OCI-LY3 (cell line): Measurements from ENCODE around the gene GADD45GIP1.

ENCODE experiments used
- H2AFZ ChIP-seq: fragments of 200-600, 300-600 bp; shearing (Covaris generic); 2 replicates; pipeline ENCODE4 v1.6.0; 2014; ENCODE audit warnings: antibody characterized with exemption, low read depth, low read length
- H3K27ac ChIP-seq: fragments of 200-600, 300-600 bp; sonication (generic); 2 replicates; pipeline ENCODE4 v1.5.1; 2014; ENCODE audit warnings: mild to moderate bottlenecking, low read length, moderate library complexity, mixed read lengths
- H3K27me3 ChIP-seq: fragments of 200-600, 300-600 bp; sonication (generic); 2 replicates; pipeline ENCODE4 v1.6.1; 2014; ENCODE audit warnings: low read depth, low read length, mixed read lengths
- H3K36me3 ChIP-seq: fragments of 200-600, 300-600 bp; sonication (generic); replicated peaks from 2 replicates; pipeline ENCODE3; 2014; ENCODE audit warnings: low read depth, low read length, mixed read lengths
- H3K4me1 ChIP-seq: fragments of 300-600, 200-600 bp; sonication (generic); 2 replicates; pipeline ENCODE4 v1.6.1; 2014; ENCODE audit warnings: low read length, mixed read lengths
- H3K4me2 ChIP-seq: fragments of 200-600, 300-600 bp; sonication (generic); 2 replicates; pipeline ENCODE4 v1.6.1; 2014; ENCODE audit warnings: low read length, mixed read lengths
- H3K4me3 ChIP-seq: fragments of 300-600, 200-600 bp; sonication (generic); 2 replicates; pipeline ENCODE4 v1.5.1; 2014; ENCODE audit warnings: antibody characterized with exemption, mild to moderate bottlenecking, low read length, moderate library complexity
- H3K79me2 ChIP-seq: fragments of 300-600, 200-600 bp; shearing (Covaris generic); 2 replicates; pipeline ENCODE4 v1.6.1; 2014; ENCODE audit warnings: mild to moderate bottlenecking, low read length, mixed read lengths
- H3K9ac ChIP-seq: fragments of 300-600, 200-600 bp; shearing (Covaris generic); 2 replicates; pipeline ENCODE4 v1.6.0; 2014; ENCODE audit warnings: mild to moderate bottlenecking, low read length, moderate library complexity
- H3K9me3 ChIP-seq: fragments of 200-600, 300-600 bp; shearing (Covaris generic); 2 replicates; pipeline ENCODE4 v1.6.1; 2014; ENCODE audit warnings: low read length, mixed read lengths; ENCODE audit not compliant: insufficient read depth
- H4K20me1 ChIP-seq: fragments of 200-600, 300-600 bp; sonication (generic); 2 replicates; pipeline ENCODE4 v1.6.1; 2016; ENCODE audit warnings: low read length, mixed read lengths; ENCODE audit not compliant: insufficient read depth
- EZH2phosphoT487 ChIP-seq: fragments of 200-600 bp; shearing (Covaris generic); IDR thresholded peaks from 2 replicates; pipeline ENCODE4 v1.6.1; 2018; ENCODE audit warnings: antibody characterized with exemption, mixed run types, low read depth
- TF ChIP-seq, protein P1 (sequence below): fragments of 200-600, 300-600 bp; sonication (generic); IDR thresholded peaks from 2 replicates; pipeline ENCODE4 v1.5.1; 2014; ENCODE audit warnings: antibody characterized with exemption, low read length, low read depth

Gene GADD45GIP1

DNA sequence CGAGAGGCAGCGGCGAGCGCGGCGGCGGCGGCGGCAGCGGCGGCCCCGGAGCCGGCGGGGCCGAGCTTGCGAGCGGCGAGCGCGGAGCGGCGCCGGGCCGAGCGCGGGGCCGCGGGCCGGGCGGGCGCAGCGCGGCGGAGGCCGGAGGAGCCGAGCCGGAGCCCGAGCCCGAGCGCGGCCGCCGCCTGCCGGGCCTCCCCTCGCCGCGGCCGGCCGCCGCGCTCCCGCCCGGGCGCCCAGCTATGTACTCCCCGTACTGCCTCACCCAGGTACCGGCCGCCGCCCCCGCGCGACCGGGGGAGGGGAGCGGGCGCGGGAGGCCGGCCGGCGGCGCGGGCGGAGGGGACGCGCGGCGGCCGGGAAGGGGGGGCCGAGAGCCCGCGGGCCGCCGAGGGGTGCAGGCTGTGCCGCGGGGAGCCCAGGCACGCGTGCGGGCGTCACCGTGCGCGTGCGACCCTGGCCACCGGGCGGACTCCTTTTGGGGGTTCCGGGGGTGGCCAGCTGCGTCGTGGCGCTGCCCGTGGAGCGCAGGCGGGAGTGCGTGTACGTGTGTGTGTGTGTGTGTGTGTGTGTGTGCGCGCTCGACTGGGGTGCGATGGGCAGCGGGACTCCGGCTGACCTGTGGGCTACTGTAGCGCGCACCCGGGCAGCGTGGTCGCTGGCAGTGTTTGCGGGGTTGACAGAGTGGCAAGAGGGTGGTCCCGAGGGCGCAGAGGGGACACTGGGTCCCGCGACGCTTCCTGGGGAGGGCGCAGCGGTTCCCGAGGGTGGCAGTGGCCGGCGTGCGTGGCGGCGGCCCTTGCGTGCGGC is 38.8 kb upstream of the GADD45GIP1 start:
- Histone ChIP-seq H3K4me2 (peak overlapping the region; percentile 89), H2AFZ (no peak overlapping the region), H4K20me1 (no peaks in the 10 kb centered on the region), H3K9ac (peak overlapping the region; percentile 40; the same call in 1 of the 2 replicates), H3K4me3 (peak overlapping the region; percentile 81), H3K27me3 (0 out of 2 replicates have a peak, but pooled peaks cover 4% of the 10 kb centered on the region), H3K27ac (no peak overlapping the region), H3K36me3 (no peaks in the 10 kb centered on the region), H3K79me2 (no peaks in the 10 kb centered on the region; the same call in 1 of the 2 replicates), H3K4me1 (peaks cover 5% of the 10 kb centered on the region; the same call in 1 of the 2 replicates), H3K9me3 (no peaks in the 10 kb centered on the region)
- TF ChIP-seq, protein P1, sequence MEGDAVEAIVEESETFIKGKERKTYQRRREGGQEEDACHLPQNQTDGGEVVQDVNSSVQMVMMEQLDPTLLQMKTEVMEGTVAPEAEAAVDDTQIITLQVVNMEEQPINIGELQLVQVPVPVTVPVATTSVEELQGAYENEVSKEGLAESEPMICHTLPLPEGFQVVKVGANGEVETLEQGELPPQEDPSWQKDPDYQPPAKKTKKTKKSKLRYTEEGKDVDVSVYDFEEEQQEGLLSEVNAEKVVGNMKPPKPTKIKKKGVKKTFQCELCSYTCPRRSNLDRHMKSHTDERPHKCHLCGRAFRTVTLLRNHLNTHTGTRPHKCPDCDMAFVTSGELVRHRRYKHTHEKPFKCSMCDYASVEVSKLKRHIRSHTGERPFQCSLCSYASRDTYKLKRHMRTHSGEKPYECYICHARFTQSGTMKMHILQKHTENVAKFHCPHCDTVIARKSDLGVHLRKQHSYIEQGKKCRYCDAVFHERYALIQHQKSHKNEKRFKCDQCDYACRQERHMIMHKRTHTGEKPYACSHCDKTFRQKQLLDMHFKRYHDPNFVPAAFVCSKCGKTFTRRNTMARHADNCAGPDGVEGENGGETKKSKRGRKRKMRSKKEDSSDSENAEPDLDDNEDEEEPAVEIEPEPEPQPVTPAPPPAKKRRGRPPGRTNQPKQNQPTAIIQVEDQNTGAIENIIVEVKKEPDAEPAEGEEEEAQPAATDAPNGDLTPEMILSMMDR = no peak
- no peak for TF ChIP-seq EZH2phosphoT487

DNA sequence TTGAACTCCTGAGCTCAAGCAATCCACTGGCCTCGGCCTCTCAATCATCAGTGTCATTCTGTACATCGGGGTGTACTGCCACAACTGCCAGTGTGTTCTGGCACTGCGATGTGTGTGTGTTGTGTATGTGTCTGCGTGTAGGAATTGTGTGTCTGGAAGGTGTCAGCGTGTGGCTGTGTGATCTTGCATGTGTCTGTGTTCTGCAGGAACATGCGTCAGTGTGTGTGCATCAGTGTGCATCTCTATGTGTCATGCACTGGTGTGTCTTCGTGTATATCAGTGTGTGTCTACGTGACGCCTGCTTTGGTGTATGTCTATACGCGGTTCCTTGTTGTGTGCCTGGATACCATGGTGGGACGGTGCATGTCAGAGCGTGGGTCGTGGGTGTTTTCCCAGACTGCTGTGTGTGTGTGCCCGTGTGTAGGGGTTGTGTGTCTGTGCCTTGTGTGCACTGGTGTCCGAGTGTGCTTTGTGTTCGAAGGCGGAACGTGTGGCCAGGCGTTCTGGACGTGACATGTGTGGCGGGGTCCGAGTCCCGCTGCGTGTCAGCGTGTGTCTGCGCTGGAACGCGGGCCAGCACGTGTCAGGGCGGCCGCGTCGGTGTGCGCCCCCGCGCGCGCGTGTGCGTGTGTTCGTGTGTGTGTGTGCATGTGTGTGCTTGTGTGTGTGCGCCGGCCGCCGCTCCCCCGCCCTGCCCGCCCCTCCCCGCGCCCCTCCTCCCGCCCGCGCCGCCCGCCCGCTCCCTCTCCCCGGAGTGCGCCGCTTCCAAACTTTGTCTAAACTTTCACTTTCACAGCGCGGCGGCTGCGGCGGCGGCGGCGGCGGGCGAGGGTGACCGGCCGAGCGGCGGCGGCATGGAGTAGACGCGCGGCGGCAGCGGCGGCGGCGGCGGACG is 37.9 kb upstream of the GADD45GIP1 start, which contains the start of gene NFIX:
Gene NFIX, plus strand, starts transcription at position 775 of the 895 bp plus-strand sequence. CDS start 363 bp downstream, outside the sequence.
- Histone ChIP-seq H2AFZ (peak within 1 kb of the TSS; percentile 75), H3K9ac (peak within 1 kb of the TSS; percentile 47), H3K27ac (no peak within 1 kb of the TSS)

DNA sequence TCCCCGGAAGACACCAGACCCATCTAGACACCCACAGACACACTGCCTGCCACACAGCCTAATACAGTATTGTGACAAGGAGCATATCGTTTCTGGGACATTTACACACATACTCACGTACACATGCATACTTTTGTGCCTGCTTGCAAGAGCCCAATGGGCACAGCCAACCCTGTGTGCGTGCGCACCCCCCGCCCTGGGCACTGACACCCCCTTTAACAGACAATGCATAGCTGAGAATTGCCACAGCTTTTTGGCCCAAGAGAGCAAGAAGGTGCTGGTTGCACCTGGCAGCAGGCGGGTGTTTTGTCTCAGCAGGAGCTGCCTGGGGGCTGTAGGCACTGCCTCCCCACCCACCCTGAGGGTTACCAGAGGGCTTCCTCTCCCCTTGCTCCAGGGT is 36.5 kb upstream of the GADD45GIP1 start:
- no peak overlapping the region for H2AFZ ChIP-seq
- 0 out of 2 replicates have a peak, but pooled peaks cover 4% of the 10 kb centered on the region for H3K27me3 ChIP-seq
- H3K9me3 ChIP-seq = no peaks in the 10 kb centered on the region; the same call in 1 of the 2 replicates
- H3K4me3 ChIP-seq = no peak overlapping the region
- H3K79me2 ChIP-seq = no peaks in the 10 kb centered on the region; the same call in 1 of the 2 replicates
- no peaks in the 10 kb centered on the region for H3K36me3 ChIP-seq
- H3K27ac ChIP-seq = no peak overlapping the region
- peaks cover 5% of the 10 kb centered on the region; the same call in 1 of the 2 replicates for H3K4me1 ChIP-seq
- no peak overlapping the region for H3K9ac ChIP-seq
- H3K4me2 ChIP-seq = no peak overlapping the region
- no peak for TF ChIP-seq EZH2phosphoT487
- TF ChIP-seq, protein P1 = no peak
- H4K20me1 ChIP-seq = no peaks in the 10 kb centered on the region

More for the DNA sequence above, 37.9 kb upstream of the GADD45GIP1 start, which contains the start of gene NFIX:
- H3K79me2 ChIP-seq = no peaks in the 10 kb centered on the region; the same call in 1 of the 2 replicates
- H3K4me3 ChIP-seq = peak within 1 kb of the TSS; percentile 81
- H3K4me1 ChIP-seq = peaks cover 5% of the 10 kb centered on the region; the same call in 1 of the 2 replicates
- no peaks in the 10 kb centered on the region for H3K9me3 ChIP-seq
- no peaks in the 10 kb centered on the region for H4K20me1 ChIP-seq
- TF ChIP-seq, protein P1 = no peak
- TF ChIP-seq EZH2phosphoT487 = no peak
- H3K27me3 ChIP-seq = 0 out of 2 replicates have a peak, but pooled peaks cover 4% of the 10 kb centered on the region
- no peaks in the 10 kb centered on the region for H3K36me3 ChIP-seq
- H3K4me2 ChIP-seq = peak within 1 kb of the TSS; percentile 89
